ENCODE data around the gene RPS6KB2. TPM values are rescaled to one million over a fixed set of nuclear protein-coding genes. Genes with fewer than 3 reads are reported as not detected.
A peak's percentile ranks its signal among the peaks of the same experiment; 100 is the strongest.

The RPS6KB2 gene
- total and polyA plus RNA-seq, 2 donors (not counting 3 experiments of a cell fraction or from before 2014, with no cell fraction given) = 53.8 to 60.0 TPM

DNA sequence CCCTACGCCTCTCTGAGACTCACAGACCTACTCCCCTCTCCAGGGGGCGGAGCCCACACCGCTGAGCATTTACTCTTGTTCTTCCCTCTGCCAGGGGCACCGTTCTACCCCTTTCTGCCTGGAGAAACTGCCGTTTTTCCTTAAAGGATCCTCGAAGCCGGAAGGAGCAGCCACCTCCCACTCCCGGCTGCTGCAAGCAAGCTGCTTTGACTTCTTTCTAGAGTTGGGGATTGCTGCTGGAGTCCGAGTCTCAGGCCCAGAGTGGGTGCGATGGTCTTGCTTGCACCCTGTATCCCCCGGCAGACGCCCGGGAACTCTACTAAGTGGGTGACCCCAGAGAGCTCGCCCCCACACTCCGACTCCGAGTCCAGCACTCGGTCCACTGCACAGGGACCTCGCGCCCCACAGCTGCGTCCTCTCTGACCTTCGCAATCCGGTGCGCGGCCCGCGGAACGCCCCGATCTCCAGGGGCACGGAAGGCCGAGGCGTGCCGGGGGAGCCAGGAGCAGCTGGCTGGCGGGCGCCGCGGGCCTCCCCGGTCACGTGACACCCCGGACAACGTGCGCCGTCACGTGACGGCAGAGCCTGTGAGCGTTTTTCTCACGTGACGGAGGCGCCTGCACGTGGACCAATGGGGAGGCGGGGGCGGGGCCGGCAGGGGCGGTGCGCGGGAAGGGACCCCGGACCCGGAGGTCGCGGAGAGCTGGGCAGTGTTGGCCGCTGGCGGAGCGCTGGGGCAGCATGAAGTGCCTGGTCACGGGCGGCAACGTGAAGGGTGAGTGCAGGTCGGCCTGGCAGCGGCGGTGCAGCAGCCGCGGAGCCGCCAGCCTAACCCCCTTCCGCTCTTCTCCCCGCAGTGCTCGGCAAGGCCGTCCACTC, 36.8 kb upstream of the RPS6KB2 start, which contains the start of gene RAD9A:
RAD9A (plus strand) TSS at position 683 of the 879 bp plus-strand sequence; CDS start at position 742, 59 bp downstream.
- intact Hi-C loops (cut with micrococcal nuclease) (loop anchor here (1.0 kb wide), 1 partner anchor 10 kb away; the partner anchor contains the start of gene PPP1CA), dilution Hi-C loops (cut with MboI; ENCODE audit: extremely low pct_ligation_motif_present, low sequenced_read_pairs) (no loop called here)
- H3K27me3 ChIP-seq (ENCODE audit: control insufficient read depth in 2 of 2, insufficient read depth in 2 of 2, low read length in 2 of 2) = no peaks in the 10 kb centered on the region
- peaks cover 11% of the 10 kb centered on the region for H3K4me1 ChIP-seq (ENCODE audit: control insufficient read depth, extremely low read depth, insufficient read depth, low read length)
- FAIRE-seq = peak; percentile 90
- H3K4me3 ChIP-seq (replicated peaks in 1 of 3; ENCODE audit: insufficient read depth in 1 of 3, low read depth in 1 of 3, low read length in 3 of 3) = peak within 1 kb of the TSS; percentile 68 to 80 (median 76)
- peaks cover 4% of the 10 kb centered on the region for H3K79me2 ChIP-seq (ENCODE audit: control insufficient read depth, insufficient read depth, low read length)
- peak; percentile 90 for DNase-seq (ENCODE audit: low read depth, low spot score)
- peaks cover 0 to 5% of the 10 kb centered on the region in 2 experiments for H3K36me3 ChIP-seq (ENCODE audit: control insufficient read depth in 2 of 2, extremely low read depth in 1 of 2, insufficient read depth in 2 of 2, low read length in 2 of 2)
- no peaks in the 10 kb centered on the region for H3K9me3 ChIP-seq (replicated peaks; ENCODE audit: control insufficient read depth, insufficient read depth, low read length)
- TF ChIP-seq GATA2 (IDR thresholded peaks at IDR 0.05; ENCODE audit: insufficient read depth, insufficient read length, low read depth, low read length) = no peak
- peak; percentile 82 for TF ChIP-seq POLR2A (IDR thresholded peaks at IDR 0.05; ENCODE audit: low read depth, low read length)
- TF ChIP-seq, protein P1, sequence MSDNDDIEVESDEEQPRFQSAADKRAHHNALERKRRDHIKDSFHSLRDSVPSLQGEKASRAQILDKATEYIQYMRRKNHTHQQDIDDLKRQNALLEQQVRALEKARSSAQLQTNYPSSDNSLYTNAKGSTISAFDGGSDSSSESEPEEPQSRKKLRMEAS (IDR thresholded peaks at IDR 0.05; ENCODE audit: insufficient read depth, insufficient read length) = peak; percentile 100
- TF ChIP-seq, protein P2, sequence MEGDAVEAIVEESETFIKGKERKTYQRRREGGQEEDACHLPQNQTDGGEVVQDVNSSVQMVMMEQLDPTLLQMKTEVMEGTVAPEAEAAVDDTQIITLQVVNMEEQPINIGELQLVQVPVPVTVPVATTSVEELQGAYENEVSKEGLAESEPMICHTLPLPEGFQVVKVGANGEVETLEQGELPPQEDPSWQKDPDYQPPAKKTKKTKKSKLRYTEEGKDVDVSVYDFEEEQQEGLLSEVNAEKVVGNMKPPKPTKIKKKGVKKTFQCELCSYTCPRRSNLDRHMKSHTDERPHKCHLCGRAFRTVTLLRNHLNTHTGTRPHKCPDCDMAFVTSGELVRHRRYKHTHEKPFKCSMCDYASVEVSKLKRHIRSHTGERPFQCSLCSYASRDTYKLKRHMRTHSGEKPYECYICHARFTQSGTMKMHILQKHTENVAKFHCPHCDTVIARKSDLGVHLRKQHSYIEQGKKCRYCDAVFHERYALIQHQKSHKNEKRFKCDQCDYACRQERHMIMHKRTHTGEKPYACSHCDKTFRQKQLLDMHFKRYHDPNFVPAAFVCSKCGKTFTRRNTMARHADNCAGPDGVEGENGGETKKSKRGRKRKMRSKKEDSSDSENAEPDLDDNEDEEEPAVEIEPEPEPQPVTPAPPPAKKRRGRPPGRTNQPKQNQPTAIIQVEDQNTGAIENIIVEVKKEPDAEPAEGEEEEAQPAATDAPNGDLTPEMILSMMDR (IDR thresholded peaks at IDR 0.05; ENCODE audit: extremely low read depth in 1 of 2, insufficient read depth in 1 of 2, low read depth in 1 of 2, low read length in 2 of 2) = no peak
- TF ChIP-seq EZH2 (IDR thresholded peaks at IDR 0.05; ENCODE audit: borderline replicate concordance, low read depth, low read length, severe bottlenecking) = no peak
- TF ChIP-seq POLR2AphosphoS5 (IDR thresholded peaks at IDR 0.05; ENCODE audit: insufficient read depth, low read depth, low read length) = peak; percentile 94
- TF ChIP-seq FOS (IDR thresholded peaks at IDR 0.05; ENCODE audit: borderline replicate concordance, insufficient read depth, low read length) = no peak
- no peak for TF ChIP-seq JUN (IDR thresholded peaks at IDR 0.05; ENCODE audit: borderline replicate concordance, insufficient read depth, insufficient read length, low read depth)
- TF ChIP-seq MYC (IDR thresholded peaks at IDR 0.05; ENCODE audit: low read depth, low read length) = no peak
- BruUV-seq (replicated peaks) = TSS peak; percentile 47
- H3K9me1 ChIP-seq (replicated peaks; ENCODE audit: control insufficient read depth, extremely low read depth, insufficient read depth, low read length) = no peaks in the 10 kb centered on the region
- H3K4me2 ChIP-seq (ENCODE audit: insufficient read depth, low read length) = peak within 1 kb of the TSS; percentile 90
- H3K27ac ChIP-seq (ENCODE audit: insufficient read depth, low read depth, low read length) = peak within 1 kb of the TSS; percentile 56
- POLR2A ChIA-PET = interaction anchor here (0.6 to 1.4 kb wide), 3 partner anchors 10 to 114 kb away, joined by 4 to 11 read pairs (median 8); partner anchors contain the start of genes PITPNM1 and PPP1CA
- H3K9ac ChIP-seq (replicated peaks; ENCODE audit: extremely low read depth, insufficient read depth, low read length) = peak within 1 kb of the TSS; percentile 79
- peak within 1 kb of the TSS; percentile 87 for H2AFZ ChIP-seq (ENCODE audit: low read depth, low read length)
- H4K20me1 ChIP-seq (replicated peaks; ENCODE audit: control insufficient read depth, extremely low read depth, insufficient read depth, low read length) = no peaks in the 10 kb centered on the region
- CTCF ChIA-PET = interaction anchor here (0.7 to 4.8 kb wide), 14 partner anchors 10 to 113 kb away, joined by 3 to 32 read pairs (median 5); partner anchors contain the start of genes PITPNM1 and PPP1CA

Measured in endothelial cell of umbilical vein (primary cell).